ENCODE data around the gene CABLES2.

CABLES2 gene

GRCh38 chr20:62448788-62449187, 41.7 kb upstream of the CABLES2 start:
- TF ChIP-seq CSDC2 (CRISPR knock-in tag; IDR thresholded peaks at IDR 0.05): no peak
- no peak for TF ChIP-seq ZFP30 (CRISPR knock-in tag; IDR thresholded peaks at IDR 0.05)
- TF ChIP-seq ESRRG (CRISPR knock-in tag; IDR thresholded peaks at IDR 0.05): no peak
- no peak for TF ChIP-seq TCF4 (CRISPR knock-in tag; IDR thresholded peaks at IDR 0.05; ENCODE audit: borderline replicate concordance)
- TF ChIP-seq ZC3H10 (CRISPR knock-in tag; IDR thresholded peaks at IDR 0.05): no peak
- no peak for TF ChIP-seq CSRNP3 (CRISPR knock-in tag; IDR thresholded peaks at IDR 0.05)
- TF ChIP-seq BACH2 (CRISPR knock-in tag; IDR thresholded peaks at IDR 0.05; ENCODE audit: borderline replicate concordance): no peak
- TF ChIP-seq ARNTL (CRISPR knock-in tag; IDR thresholded peaks at IDR 0.05; ENCODE audit: borderline replicate concordance, low read depth): no peak
- no peak for TF ChIP-seq CREB5 (CRISPR knock-in tag; IDR thresholded peaks at IDR 0.05; ENCODE audit: low read depth)
- TF ChIP-seq ISL1 (CRISPR knock-in tag; IDR thresholded peaks at IDR 0.05): no peak
- TF ChIP-seq ZNF70 (CRISPR knock-in tag; IDR thresholded peaks at IDR 0.05): no peak
- TF ChIP-seq SNAI2 (CRISPR knock-in tag; IDR thresholded peaks at IDR 0.05): no peak
- TF ChIP-seq TOX (CRISPR knock-in tag; IDR thresholded peaks at IDR 0.05; ENCODE audit: borderline replicate concordance): no peak
- TF ChIP-seq OSR1 (CRISPR knock-in tag; IDR thresholded peaks at IDR 0.05): no peak
- TF ChIP-seq PATZ1 (CRISPR knock-in tag; IDR thresholded peaks at IDR 0.05; ENCODE audit: borderline replicate concordance): no peak
- no peak for TF ChIP-seq TSHZ2 (CRISPR knock-in tag; IDR thresholded peaks at IDR 0.05)
- ATAC-seq: no peak

- no peak for TF ChIP-seq TSHZ2 (CRISPR knock-in tag; IDR thresholded peaks at IDR 0.05)
- no peak for TF ChIP-seq SNAI2 (CRISPR knock-in tag; IDR thresholded peaks at IDR 0.05)
- no peak for TF ChIP-seq POU6F1 (CRISPR knock-in tag; IDR thresholded peaks at IDR 0.05; ENCODE audit: borderline replicate concordance, low read depth)
- TF ChIP-seq BACH2 (CRISPR knock-in tag; IDR thresholded peaks at IDR 0.05; ENCODE audit: borderline replicate concordance): no peak
- no peak for TF ChIP-seq TCF4 (CRISPR knock-in tag; IDR thresholded peaks at IDR 0.05; ENCODE audit: borderline replicate concordance)
- TF ChIP-seq ZNF565 (CRISPR knock-in tag; conservative IDR thresholded peaks at IDR 0.05; ENCODE audit: low read depth): no peak
- TF ChIP-seq ZNF70 (CRISPR knock-in tag; IDR thresholded peaks at IDR 0.05): no peak
- TF ChIP-seq TOX (CRISPR knock-in tag; IDR thresholded peaks at IDR 0.05; ENCODE audit: borderline replicate concordance): no peak
- no peak for TF ChIP-seq ISL1 (CRISPR knock-in tag; IDR thresholded peaks at IDR 0.05)
- TF ChIP-seq ZFP30 (CRISPR knock-in tag; IDR thresholded peaks at IDR 0.05): no peak
Measured at GRCh38 chr20:62448038-62448437, 41.0 kb upstream of the CABLES2 start.

More at GRCh38 chr20:62448038-62448437, 41.0 kb upstream of the CABLES2 start:
- ATAC-seq: no peak

Measured in SK-N-SH treated with all-trans-retinoic acid at 6 μM for 48 hours (cell line).